Inflammatory macrophage (primary cell): Measurements from ENCODE around the gene PCNX1.
"Not testable (repeated sequence)": the region's sequence is repeated elsewhere in the genome, so short reads cannot be mapped to it uniquely, and the experiment has no call there.

ENCODE experiments used
- DNase-seq, 2 donors: peaks; one replicate each; pipeline ENCODE4 v3.0.0-alpha.2; 2020 to 2022

The PCNX1 gene

GRCh38 chr14:70917633-70918032 is 10.4 kb downstream of the PCNX1 start:
- DNase-seq: no peak

GRCh38 chr14:70919774-70920173 is 12.5 kb downstream of the PCNX1 start:
- no peak for DNase-seq

- DNase-seq: no peak
Measured at GRCh38 chr14:70920608-70921007, 13.3 kb downstream of the PCNX1 start.

GRCh38 chr14:70921669-70922068 is 14.4 kb downstream of the PCNX1 start:
- DNase-seq: peak in 1 of 2 donors; percentile 38

GRCh38 chr14:70924521-70924920 is 17.3 kb downstream of the PCNX1 start:
- no peak for DNase-seq

GRCh38 chr14:70926235-70926830 is 19.1 kb downstream of the PCNX1 start:
- no peak for DNase-seq

- DNase-seq: no peak
Measured at GRCh38 chr14:70931008-70931407, 23.7 kb downstream of the PCNX1 start.

- no peak for DNase-seq
Measured at GRCh38 chr14:70934084-70934483, 26.8 kb downstream of the PCNX1 start.

GRCh38 chr14:70934502-70935134 is 27.4 kb downstream of the PCNX1 start:
- peak; percentile 73 to 84 for DNase-seq

- DNase-seq: peak in 1 of 2 donors; percentile 5
Measured at GRCh38 chr14:70935135-70935534, 27.9 kb downstream of the PCNX1 start.

GRCh38 chr14:70939693-70940092 is 32.4 kb downstream of the PCNX1 start:
- not testable (repeated sequence) for DNase-seq

GRCh38 chr14:70941637-70942341 is 34.5 kb downstream of the PCNX1 start:
- not testable (repeated sequence) for DNase-seq

- DNase-seq: no peak
Measured at GRCh38 chr14:70942342-70942706, 35.1 kb downstream of the PCNX1 start.

- DNase-seq: not testable (repeated sequence)
Measured at GRCh38 chr14:70942721-70943120, 35.5 kb downstream of the PCNX1 start.

GRCh38 chr14:70943838-70944237 is 36.6 kb downstream of the PCNX1 start:
- no peak for DNase-seq

- no peak for DNase-seq
Measured at GRCh38 chr14:70947739-70948138, 40.5 kb downstream of the PCNX1 start.

GRCh38 chr14:70952485-70952884 is 45.2 kb downstream of the PCNX1 start:
- DNase-seq: no peak

- no peak for DNase-seq
Measured at GRCh38 chr14:70954068-70954467, 46.8 kb downstream of the PCNX1 start.

- DNase-seq: peak; percentile 33 to 44
Measured at GRCh38 chr14:70955543-70956480, 48.6 kb downstream of the PCNX1 start.

- no peak for DNase-seq
Measured at GRCh38 chr14:70956511-70956910, 49.3 kb downstream of the PCNX1 start.

- DNase-seq: no peak
Measured at GRCh38 chr14:70957710-70958109, 50.5 kb downstream of the PCNX1 start.

- DNase-seq: no peak
Measured at GRCh38 chr14:70962935-70963334, 55.7 kb downstream of the PCNX1 start.

GRCh38 chr14:70964492-70964891 is 57.2 kb downstream of the PCNX1 start:
- no peak for DNase-seq
